Cardiac fibroblast (primary cell): Measurements from ENCODE around the gene MAIP1.

Source experiments
- DNase-seq, 2 donors: peaks; one replicate each; pipeline versions ENCODE4 v3.0.0 to v3.0.0-alpha.2; 2010; ENCODE audit warnings: low read depth in 2 of 2
- H3K4me3 ChIP-seq, 2 donors: replicated peaks in 1 of 2; 1 replicate in 1 of 2; 2 replicates in 1 of 2; pipeline ENCODE4 v1.5.1; 2011; ENCODE audit warnings: low read depth in 2 of 2, low read length in 2 of 2, mild to moderate bottlenecking in 2 of 2, moderate library complexity in 1 of 2
- CTCF ChIP-seq: IDR thresholded peaks from one replicate; pipeline ENCODE4 v1.5.1; 2011; ENCODE audit warnings: low read depth, mild to moderate bottlenecking, low read length, inconsistent platforms

MAIP1 gene

DNA sequence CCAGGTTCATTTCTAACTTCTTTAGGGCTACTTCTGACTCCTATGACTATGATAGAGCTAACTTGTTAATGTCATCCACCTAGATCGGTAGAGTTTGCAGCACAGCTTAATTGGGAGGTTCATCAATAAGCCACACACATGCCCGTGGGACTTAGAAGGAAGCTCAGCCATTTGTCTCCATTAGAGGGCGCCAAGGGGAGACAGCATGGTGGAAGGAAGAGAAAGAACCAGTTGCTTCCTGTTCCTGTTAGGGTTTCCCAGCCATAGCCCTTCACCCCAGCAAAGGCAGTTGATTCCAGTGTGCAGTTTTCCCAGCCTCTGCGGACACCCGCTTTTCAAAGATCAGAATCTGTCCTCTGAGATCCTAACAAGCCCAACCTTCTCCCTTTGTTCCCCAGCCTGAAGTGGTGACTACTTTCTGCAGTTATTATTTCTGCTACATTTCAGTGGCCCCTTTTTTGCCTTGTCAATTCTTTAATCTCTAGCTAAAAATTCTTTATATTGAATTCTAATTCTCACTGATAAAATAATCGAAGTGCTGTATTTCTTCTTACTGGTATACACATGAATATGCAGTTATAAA, 30.3 kb downstream of the MAIP1 start:
- TF ChIP-seq CTCF, result peak; percentile 85
- no peak overlapping the region for H3K4me3 ChIP-seq
- peak; percentile 73 to 86 for DNase-seq

DNA sequence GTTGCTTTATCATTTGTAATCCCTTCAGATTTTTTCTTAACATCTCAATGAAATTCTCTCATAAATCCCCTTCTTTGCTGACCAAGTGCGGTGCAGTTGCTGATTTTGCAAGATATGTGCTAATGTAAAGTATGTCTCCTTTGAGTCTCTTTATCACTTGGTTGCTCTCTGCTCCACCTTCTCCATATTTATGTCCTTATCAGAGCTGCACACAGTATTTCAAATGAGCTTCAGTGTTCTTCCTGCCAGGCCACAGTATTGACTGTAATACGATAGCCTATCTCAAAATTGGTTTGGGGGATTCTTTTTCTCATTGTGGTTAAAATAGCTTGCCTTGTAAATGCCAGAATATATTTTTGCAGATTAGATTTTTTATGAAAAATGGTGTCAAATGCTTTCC, 32.2 kb downstream of the MAIP1 start:
- no peak overlapping the region for H3K4me3 ChIP-seq
- TF ChIP-seq CTCF, result no peak
- DNase-seq, result no peak

GRCh38 chr2:199988151-199988550, 32.8 kb downstream of the MAIP1 start:
- no peak for TF ChIP-seq CTCF
- peak; percentile 22 to 57 for DNase-seq
- H3K4me3 ChIP-seq, result no peak overlapping the region

- no peak overlapping the region for H3K4me3 ChIP-seq
- no peak for TF ChIP-seq CTCF
- no peak for DNase-seq
These were observed 34.4 kb downstream of the MAIP1 start for GRCh38 chr2:199989822-199990221.

- TF ChIP-seq CTCF, result no peak
- no peak overlapping the region for H3K4me3 ChIP-seq
- no peak for DNase-seq
These were observed 36.3 kb downstream of the MAIP1 start for GRCh38 chr2:199991691-199992090.

- no peak for DNase-seq
- TF ChIP-seq CTCF, result no peak
- H3K4me3 ChIP-seq, result no peak overlapping the region
These were observed 36.9 kb downstream of the MAIP1 start for GRCh38 chr2:199992296-199992695.

GRCh38 chr2:199994371-199994770, 39.0 kb downstream of the MAIP1 start:
- TF ChIP-seq CTCF, result no peak
- DNase-seq, result no peak
- H3K4me3 ChIP-seq, result no peak overlapping the region
